AG09309 (cell line): ENCODE results near the gene CR1L.
"Not testable (repeated sequence)": the region's sequence is repeated elsewhere in the genome, so short reads cannot be mapped to it uniquely, and the experiment has no call there.

ENCODE experiments used
- DNase-seq: peaks from one replicate; pipeline ENCODE4 v3.0.0-alpha.2; 2010; ENCODE audit warnings: low read depth
- H3K4me3 ChIP-seq: 2 replicates; pipeline ENCODE4 v1.5.1; 2011; ENCODE audit warnings: mild to moderate bottlenecking, low read depth, low read length, moderate library complexity; ENCODE audit not compliant: control insufficient read depth
- CTCF ChIP-seq: IDR thresholded peaks from 2 replicates; pipeline ENCODE4 v1.5.1; 2011; ENCODE audit warnings: mild to moderate bottlenecking, low read depth, low read length, inconsistent platforms; ENCODE audit not compliant: insufficient read depth, control insufficient read depth; ENCODE audit errors: missing control alignments

The CR1L gene

GRCh38 chr1:207763091-207763490 lies 118.2 kb downstream of the CR1L start:
- no peak overlapping the region for H3K4me3 ChIP-seq
- no peak for TF ChIP-seq CTCF

GRCh38 chr1:207763972-207764371 lies 119.0 kb downstream of the CR1L start:
- no peak for TF ChIP-seq CTCF
- DNase-seq, result no peak
- no peak overlapping the region for H3K4me3 ChIP-seq

More at GRCh38 chr1:207763091-207763490, 118.2 kb downstream of the CR1L start:
- DNase-seq, result no peak

GRCh38 chr1:207766569-207766968 lies 121.6 kb downstream of the CR1L start:
- no peak for DNase-seq
- no peak overlapping the region for H3K4me3 ChIP-seq
- no peak for TF ChIP-seq CTCF

GRCh38 chr1:207770514-207770913 lies 125.6 kb downstream of the CR1L start:
- H3K4me3 ChIP-seq, DNase-seq: not testable (repeated sequence)
